HFF-Myc (cell line): ENCODE data around the gene IL16.

Source experiments
- DNase-seq: peaks from one replicate; pipeline ENCODE4 v3.0.0-alpha.2; 2011; ENCODE audit warnings: low read depth; ENCODE audit errors: extremely low read depth
- H3K4me3 ChIP-seq: replicated peaks from 2 replicates; pipeline ENCODE4 v1.5.1; 2011; ENCODE audit warnings: low read depth, mild to moderate bottlenecking, control low read depth, low read length
- TF ChIP-seq, protein P1 (sequence below): IDR thresholded peaks from 2 replicates; pipeline ENCODE4 v1.5.1; 2012; ENCODE audit warnings: mild to moderate bottlenecking, low read depth, low read length, control low read depth; ENCODE audit errors: missing control alignments

The IL16 gene

DNA sequence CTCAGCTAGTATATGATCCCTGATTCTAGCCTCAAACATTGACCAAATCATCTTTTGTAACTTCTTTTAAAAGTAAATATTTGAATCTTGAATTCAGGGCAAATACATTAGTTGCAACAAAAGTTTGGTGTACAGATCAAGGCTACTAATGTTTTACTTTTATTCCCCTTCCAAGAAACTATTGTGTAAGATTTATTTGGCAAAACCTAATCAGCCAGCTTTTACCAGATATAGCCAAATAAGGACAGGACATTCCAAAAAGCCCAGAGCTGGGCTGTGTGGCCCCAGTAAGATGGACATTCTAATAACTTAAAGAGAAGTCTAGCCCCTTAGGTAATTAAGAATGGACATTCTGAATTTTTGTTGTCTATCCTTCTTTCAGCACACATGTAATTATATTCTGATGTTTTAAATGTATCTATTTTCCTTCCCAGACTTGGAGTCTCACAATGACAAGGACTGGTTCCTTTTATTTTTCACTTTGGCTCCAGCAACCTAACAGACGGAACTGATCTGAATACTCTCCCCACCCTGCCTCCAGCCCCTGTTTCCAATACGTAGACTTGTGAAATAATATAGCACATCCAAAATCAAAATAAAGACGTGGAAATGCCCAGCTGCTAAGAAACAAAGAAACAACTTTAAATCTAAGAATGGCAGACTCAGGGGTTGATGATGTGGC lies 79.2 kb downstream of the IL16 start:
- TF ChIP-seq, protein P1, sequence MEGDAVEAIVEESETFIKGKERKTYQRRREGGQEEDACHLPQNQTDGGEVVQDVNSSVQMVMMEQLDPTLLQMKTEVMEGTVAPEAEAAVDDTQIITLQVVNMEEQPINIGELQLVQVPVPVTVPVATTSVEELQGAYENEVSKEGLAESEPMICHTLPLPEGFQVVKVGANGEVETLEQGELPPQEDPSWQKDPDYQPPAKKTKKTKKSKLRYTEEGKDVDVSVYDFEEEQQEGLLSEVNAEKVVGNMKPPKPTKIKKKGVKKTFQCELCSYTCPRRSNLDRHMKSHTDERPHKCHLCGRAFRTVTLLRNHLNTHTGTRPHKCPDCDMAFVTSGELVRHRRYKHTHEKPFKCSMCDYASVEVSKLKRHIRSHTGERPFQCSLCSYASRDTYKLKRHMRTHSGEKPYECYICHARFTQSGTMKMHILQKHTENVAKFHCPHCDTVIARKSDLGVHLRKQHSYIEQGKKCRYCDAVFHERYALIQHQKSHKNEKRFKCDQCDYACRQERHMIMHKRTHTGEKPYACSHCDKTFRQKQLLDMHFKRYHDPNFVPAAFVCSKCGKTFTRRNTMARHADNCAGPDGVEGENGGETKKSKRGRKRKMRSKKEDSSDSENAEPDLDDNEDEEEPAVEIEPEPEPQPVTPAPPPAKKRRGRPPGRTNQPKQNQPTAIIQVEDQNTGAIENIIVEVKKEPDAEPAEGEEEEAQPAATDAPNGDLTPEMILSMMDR, result no peak
- no peak overlapping the region for H3K4me3 ChIP-seq
- DNase-seq, result no peak

DNA sequence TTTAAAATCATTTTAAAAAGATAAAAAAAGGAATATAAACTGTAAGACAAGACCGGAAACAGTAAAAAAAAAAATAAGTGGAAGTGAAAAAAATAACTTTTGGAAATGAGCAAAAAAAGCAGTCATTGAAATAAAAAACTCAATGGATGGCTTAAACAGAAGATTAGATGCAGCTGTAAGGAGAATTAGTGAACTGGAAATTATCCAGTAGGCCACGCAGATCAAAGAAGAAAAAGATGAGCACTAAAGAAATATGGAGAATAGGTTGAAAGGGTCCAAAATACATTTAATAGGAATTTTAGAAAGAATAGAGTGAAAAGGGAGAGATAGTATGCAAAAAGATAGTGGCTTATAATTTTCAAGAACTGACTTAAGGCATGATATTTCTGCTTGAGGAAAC lies 80.3 kb downstream of the IL16 start:
- no peak overlapping the region for H3K4me3 ChIP-seq
- DNase-seq, result no peak
- TF ChIP-seq, protein P1, result no peak

DNA sequence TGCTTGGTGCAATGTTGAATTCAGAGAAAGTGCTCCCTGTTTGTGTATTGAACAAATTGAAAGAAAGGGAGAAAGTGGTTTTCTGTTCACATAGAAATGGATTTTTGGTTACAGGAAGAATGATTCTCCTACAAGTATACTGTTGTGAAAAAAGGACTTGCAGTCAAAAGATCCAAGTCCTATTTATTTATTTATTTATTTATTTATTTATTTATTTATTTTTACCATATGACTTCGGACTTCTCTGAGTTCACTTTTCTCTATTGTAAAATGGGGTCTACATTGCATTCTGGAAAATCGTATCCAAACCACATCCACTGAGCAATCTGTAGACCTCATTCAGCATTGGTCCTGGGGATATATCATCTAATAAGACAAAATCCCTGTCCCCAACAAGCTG lies 81.2 kb downstream of the IL16 start:
- H3K4me3 ChIP-seq, result no peak overlapping the region
- no peak for DNase-seq
- TF ChIP-seq, protein P1, result no peak

DNA sequence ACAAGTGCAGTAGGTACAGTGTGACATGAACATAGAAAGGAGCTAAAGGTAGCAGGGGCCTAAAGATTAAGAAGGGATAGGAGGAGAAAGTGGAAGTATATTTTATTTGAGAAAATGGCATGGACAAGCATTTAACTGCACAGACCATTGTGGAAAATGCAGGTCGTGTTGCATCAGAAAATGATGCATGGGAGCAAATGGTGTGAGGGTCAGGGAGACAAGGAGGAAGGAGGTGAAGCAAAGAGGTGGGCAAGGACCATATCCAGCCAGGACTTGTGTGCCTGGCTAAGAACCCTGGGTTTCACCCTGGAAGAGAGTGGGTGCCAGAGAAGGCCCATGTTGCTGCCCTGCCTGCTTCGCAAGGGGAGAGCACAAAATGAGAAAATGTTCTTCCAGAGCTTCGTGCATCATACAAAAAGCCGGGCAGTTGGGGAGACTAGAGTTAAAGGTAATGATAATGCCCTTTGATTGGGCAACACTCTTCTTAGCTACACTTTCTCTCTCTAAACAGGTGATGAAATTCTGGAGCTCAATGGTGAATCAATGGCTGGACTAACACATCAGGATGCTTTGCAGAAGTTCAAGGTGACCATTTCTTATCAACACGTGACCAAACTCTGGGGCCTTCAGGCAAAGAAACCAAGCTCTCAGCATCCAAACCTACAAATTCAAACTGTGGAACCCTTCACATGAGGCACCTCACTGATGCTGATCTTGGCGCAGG lies 81.8 kb downstream of the IL16 start:
- H3K4me3 ChIP-seq, result no peak overlapping the region
- TF ChIP-seq, protein P1, result no peak
- no peak for DNase-seq

DNA sequence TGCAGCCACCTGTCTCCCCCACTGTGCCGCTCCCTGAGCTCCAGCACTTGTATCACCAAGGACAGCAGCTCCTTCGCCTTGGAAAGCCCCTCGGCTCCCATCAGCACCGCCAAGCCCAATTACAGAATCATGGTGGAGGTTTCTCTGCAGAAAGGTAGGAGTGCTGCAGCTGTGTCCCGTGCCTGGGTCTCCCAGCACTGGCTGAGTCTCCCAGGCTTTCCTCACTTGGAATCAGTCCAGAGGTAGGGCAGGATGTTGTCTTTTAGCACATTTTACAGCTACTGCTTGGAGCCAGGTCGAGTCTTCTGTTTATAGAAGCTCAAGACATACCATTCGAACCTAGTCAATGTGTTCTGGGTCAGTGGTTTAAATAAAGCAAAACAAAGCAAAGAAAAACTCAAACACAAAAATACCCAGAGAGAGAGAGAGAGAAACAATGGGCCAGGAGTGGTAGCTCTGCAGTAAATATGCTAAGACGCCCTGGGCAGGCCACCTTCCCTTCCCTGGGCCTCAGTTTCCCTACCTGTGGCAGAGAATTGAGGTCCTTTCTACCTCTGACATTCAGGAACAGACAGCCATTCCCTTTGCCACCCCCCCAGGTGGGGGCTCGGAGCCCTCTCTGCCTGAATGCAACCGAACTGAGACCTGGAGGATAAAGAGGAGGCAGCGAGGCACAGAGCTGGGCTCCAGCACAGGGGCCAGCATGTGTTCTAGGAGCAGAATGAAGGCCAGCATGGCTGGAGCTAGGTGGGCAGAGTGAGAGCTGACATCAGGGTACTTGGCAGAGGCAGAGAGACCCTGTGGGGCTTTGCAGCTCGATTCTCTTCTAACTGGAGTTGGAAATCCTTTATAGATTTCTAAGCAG lies 83.2 kb downstream of the IL16 start:
- TF ChIP-seq, protein P1, result no peak
- H3K4me3 ChIP-seq, result no peak overlapping the region
- no peak for DNase-seq

DNA sequence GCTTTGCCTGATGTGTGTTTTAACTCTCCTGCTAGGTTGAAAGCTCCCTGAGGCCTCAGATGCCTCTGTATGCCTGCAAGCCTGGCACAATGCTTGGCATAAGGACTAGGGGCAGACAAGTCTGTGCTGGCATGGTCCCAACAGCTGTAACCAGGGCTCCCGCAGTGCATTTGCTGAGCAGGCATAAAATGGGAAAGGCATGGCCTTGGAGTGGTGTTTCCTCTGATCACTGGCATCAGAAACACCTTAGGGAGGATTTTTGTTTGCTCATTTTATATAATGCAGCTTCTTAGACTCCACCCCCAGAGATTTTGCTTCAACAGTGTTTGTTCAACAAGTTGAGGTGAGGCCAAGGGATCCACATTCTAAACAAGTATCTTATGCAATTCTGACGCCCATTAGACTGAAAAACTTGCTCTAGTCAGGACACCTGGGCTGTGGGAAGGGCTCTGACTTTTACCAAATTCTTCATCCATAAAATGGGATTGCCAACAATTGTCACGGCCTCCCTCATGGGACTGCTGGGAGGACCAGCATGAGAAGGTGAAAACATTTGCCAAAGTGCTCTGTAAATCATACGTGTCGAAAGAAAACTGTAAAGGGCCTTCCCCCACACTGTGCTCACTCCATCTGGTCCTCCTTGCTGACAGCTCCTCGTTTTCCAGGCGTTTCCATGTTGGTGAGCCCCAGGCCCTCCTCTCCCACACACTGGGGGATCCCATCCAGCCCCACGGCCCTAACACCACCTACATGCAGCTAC lies 84.2 kb downstream of the IL16 start:
- no peak for DNase-seq
- no peak overlapping the region for H3K4me3 ChIP-seq
- TF ChIP-seq, protein P1, result no peak
